SK-N-SH treated with all-trans-retinoic acid at 6 μM for 48 hours (cell line): Measurements from ENCODE around the gene USP12.

ENCODE experiments used
- ARNTL ChIP-seq: fragments of 450-650 bp; formaldehyde crosslinking; IDR thresholded peaks from 2 replicates; pipeline ENCODE4 v1.5.0; 2020; ENCODE audit warnings: low read depth, mild to moderate bottlenecking, moderate library complexity, borderline replicate concordance
- BACH2 ChIP-seq: fragments of 250-450 bp; sonication (Bioruptor Pico); IDR thresholded peaks from 2 replicates; pipeline ENCODE4 v1.9.0; 2021; ENCODE audit warnings: mild to moderate bottlenecking, borderline replicate concordance
- CREB5 ChIP-seq: fragments of 250-450 bp; sonication (Bioruptor Pico); IDR thresholded peaks from 2 replicates; pipeline ENCODE4 v1.5.1; 2020; ENCODE audit warnings: low read depth, mild to moderate bottlenecking, moderate library complexity
- GLIS3 ChIP-seq: fragments of 250-450 bp; sonication (Bioruptor Pico); IDR thresholded peaks from 2 replicates; pipeline ENCODE4 v1.5.0; 2020; ENCODE audit warnings: mild to moderate bottlenecking, moderate library complexity
- OSR1 ChIP-seq: fragments of 250-450 bp; sonication (Bioruptor Pico); IDR thresholded peaks from 2 replicates; pipeline ENCODE4 v1.8.0; 2022; ENCODE audit warnings: moderate library complexity, mild to moderate bottlenecking, inconsistent platforms
- PATZ1 ChIP-seq: fragments of 250-450 bp; sonication (Bioruptor Pico); IDR thresholded peaks from 2 replicates; pipeline ENCODE4 v1.8.0; 2020; ENCODE audit warnings: mild to moderate bottlenecking, moderate library complexity, borderline replicate concordance
- POU6F1 ChIP-seq: fragments of 250-450 bp; sonication (Bioruptor Pico); IDR thresholded peaks from 2 replicates; pipeline ENCODE4 v1.8.0; 2021; ENCODE audit warnings: low read depth, mild to moderate bottlenecking, moderate library complexity, borderline replicate concordance
- PPARA ChIP-seq: fragments of 250-450 bp; sonication (Bioruptor Pico); IDR thresholded peaks from 2 replicates; pipeline ENCODE4 v1.5.0; 2020; ENCODE audit warnings: mild to moderate bottlenecking, borderline replicate concordance
- RARB ChIP-seq: fragments of 250-450 bp; sonication (Bioruptor Pico); IDR thresholded peaks from 2 replicates; pipeline ENCODE4 v1.8.0; 2021; ENCODE audit warnings: mild to moderate bottlenecking, moderate library complexity
- ZC3H10 ChIP-seq: fragments of 250-450 bp; sonication (Bioruptor Pico); IDR thresholded peaks from 2 replicates; pipeline ENCODE4 v1.5.1; 2021; ENCODE audit warnings: mild to moderate bottlenecking, moderate library complexity
- ZFP3 ChIP-seq: fragments of 250-450 bp; sonication (Bioruptor Pico); IDR thresholded peaks from 2 replicates; pipeline ENCODE4 v1.5.0; 2020; ENCODE audit warnings: mild to moderate bottlenecking, moderate library complexity
- ZFP30 ChIP-seq: fragments of 450-650 bp; formaldehyde crosslinking; IDR thresholded peaks from 2 replicates; pipeline ENCODE4 v1.5.0; 2022; ENCODE audit warnings: mild to moderate bottlenecking, moderate library complexity
- TF ChIP-seq, protein P1 (sequence below): fragments of 250-450 bp; sonication (Bioruptor Pico); IDR thresholded peaks from 2 replicates; pipeline ENCODE4 v1.5.1; 2021; ENCODE audit warnings: mild to moderate bottlenecking, moderate library complexity

- TF ChIP-seq, protein P1, sequence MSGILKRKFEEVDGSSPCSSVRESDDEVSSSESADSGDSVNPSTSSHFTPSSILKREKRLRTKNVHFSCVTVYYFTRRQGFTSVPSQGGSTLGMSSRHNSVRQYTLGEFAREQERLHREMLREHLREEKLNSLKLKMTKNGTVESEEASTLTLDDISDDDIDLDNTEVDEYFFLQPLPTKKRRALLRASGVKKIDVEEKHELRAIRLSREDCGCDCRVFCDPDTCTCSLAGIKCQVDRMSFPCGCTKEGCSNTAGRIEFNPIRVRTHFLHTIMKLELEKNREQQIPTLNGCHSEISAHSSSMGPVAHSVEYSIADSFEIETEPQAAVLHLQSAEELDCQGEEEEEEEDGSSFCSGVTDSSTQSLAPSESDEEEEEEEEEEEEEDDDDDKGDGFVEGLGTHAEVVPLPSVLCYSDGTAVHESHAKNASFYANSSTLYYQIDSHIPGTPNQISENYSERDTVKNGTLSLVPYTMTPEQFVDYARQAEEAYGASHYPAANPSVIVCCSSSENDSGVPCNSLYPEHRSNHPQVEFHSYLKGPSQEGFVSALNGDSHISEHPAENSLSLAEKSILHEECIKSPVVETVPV (CRISPR knock-in tag), result no peak
- no peak for TF ChIP-seq RARB (CRISPR knock-in tag)
- no peak for TF ChIP-seq PATZ1 (CRISPR knock-in tag)
- no peak for TF ChIP-seq ARNTL (CRISPR knock-in tag)
- no peak for TF ChIP-seq ZFP30 (CRISPR knock-in tag)
- no peak for TF ChIP-seq POU6F1 (CRISPR knock-in tag)
- no peak for TF ChIP-seq PPARA (CRISPR knock-in tag)
- no peak for TF ChIP-seq OSR1
- no peak for TF ChIP-seq ZC3H10
- no peak for TF ChIP-seq ZFP3
- TF ChIP-seq BACH2 (CRISPR knock-in tag), result no peak
- no peak for TF ChIP-seq GLIS3 (CRISPR knock-in tag)
- TF ChIP-seq CREB5 (CRISPR knock-in tag), result no peak
Measured at GRCh38 chr13:27076421-27076820, 95.2 kb downstream of the USP12 start.
